Panc1 (cell line): ENCODE results near the gene DDX42.

ENCODE experiments used
- POLR2AphosphoS5 ChIP-seq: IDR thresholded peaks from 2 replicates; pipeline ENCODE4 v1.6.1; 2012; ENCODE audit warnings: mild to moderate bottlenecking, low read depth, low read length, moderate library complexity
- SIN3A ChIP-seq: IDR thresholded peaks from 2 replicates; pipeline ENCODE4 v1.6.1; 2012; ENCODE audit warnings: low read depth, mild to moderate bottlenecking, low read length, moderate library complexity, borderline replicate concordance; ENCODE audit not compliant: insufficient read depth
- TCF7L2 ChIP-seq: IDR thresholded peaks from 2 replicates; pipeline ENCODE4 v1.6.1; 2011; ENCODE audit warnings: mild to moderate bottlenecking, low read depth, low read length, inconsistent platforms
- TF ChIP-seq, protein P1 (sequence below): fragments of 450-650 bp; IDR thresholded peaks from 2 replicates; pipeline ENCODE4 v1.5.1; 2017; ENCODE audit warnings: mild to moderate bottlenecking
- TF ChIP-seq, protein P2 (sequence below), 2 experiments: IDR thresholded peaks; 2 replicates each; pipeline ENCODE4 v1.6.1; 2011 to 2012; ENCODE audit warnings: low read depth in 2 of 2, control low read depth in 1 of 2, low read length in 1 of 2, mild to moderate bottlenecking in 1 of 2, moderate library complexity in 1 of 2; ENCODE audit not compliant: insufficient read depth in 1 of 2

DNA sequence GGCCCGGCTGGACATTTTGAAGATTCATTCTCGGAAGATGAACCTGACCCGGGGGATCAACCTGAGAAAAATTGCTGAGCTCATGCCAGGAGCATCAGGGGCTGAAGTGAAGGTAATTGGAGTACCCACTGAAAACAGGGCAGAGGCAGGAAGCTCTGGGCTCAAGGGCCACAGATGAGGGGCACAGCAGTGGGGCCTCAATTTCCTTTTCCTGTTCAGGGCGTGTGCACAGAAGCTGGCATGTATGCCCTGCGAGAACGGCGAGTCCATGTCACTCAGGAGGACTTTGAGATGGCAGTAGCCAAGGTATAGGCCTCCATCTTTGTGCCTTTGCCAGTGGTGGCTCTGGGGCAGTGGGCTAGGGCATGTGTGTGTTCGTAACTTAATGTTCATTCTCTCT lies 57.5 kb downstream of the DDX42 start:
- TF ChIP-seq, protein P1, sequence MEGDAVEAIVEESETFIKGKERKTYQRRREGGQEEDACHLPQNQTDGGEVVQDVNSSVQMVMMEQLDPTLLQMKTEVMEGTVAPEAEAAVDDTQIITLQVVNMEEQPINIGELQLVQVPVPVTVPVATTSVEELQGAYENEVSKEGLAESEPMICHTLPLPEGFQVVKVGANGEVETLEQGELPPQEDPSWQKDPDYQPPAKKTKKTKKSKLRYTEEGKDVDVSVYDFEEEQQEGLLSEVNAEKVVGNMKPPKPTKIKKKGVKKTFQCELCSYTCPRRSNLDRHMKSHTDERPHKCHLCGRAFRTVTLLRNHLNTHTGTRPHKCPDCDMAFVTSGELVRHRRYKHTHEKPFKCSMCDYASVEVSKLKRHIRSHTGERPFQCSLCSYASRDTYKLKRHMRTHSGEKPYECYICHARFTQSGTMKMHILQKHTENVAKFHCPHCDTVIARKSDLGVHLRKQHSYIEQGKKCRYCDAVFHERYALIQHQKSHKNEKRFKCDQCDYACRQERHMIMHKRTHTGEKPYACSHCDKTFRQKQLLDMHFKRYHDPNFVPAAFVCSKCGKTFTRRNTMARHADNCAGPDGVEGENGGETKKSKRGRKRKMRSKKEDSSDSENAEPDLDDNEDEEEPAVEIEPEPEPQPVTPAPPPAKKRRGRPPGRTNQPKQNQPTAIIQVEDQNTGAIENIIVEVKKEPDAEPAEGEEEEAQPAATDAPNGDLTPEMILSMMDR = no peak
- TF ChIP-seq POLR2AphosphoS5 (no peak), TCF7L2 (no peak), SIN3A (no peak)
- TF ChIP-seq, protein P2, sequence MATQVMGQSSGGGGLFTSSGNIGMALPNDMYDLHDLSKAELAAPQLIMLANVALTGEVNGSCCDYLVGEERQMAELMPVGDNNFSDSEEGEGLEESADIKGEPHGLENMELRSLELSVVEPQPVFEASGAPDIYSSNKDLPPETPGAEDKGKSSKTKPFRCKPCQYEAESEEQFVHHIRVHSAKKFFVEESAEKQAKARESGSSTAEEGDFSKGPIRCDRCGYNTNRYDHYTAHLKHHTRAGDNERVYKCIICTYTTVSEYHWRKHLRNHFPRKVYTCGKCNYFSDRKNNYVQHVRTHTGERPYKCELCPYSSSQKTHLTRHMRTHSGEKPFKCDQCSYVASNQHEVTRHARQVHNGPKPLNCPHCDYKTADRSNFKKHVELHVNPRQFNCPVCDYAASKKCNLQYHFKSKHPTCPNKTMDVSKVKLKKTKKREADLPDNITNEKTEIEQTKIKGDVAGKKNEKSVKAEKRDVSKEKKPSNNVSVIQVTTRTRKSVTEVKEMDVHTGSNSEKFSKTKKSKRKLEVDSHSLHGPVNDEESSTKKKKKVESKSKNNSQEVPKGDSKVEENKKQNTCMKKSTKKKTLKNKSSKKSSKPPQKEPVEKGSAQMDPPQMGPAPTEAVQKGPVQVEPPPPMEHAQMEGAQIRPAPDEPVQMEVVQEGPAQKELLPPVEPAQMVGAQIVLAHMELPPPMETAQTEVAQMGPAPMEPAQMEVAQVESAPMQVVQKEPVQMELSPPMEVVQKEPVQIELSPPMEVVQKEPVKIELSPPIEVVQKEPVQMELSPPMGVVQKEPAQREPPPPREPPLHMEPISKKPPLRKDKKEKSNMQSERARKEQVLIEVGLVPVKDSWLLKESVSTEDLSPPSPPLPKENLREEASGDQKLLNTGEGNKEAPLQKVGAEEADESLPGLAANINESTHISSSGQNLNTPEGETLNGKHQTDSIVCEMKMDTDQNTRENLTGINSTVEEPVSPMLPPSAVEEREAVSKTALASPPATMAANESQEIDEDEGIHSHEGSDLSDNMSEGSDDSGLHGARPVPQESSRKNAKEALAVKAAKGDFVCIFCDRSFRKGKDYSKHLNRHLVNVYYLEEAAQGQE (IDR thresholded peaks at IDR 0.05; ENCODE audit: insufficient read depth in 1 of 2, low read depth in 2 of 2, low read length in 1 of 2) = no peak
